Adrenal gland (tissue), 5 donors: ENCODE data around the gene SLC38A8.

Experiments
- POLR2A ChIP-seq, 2 donors: fragments of 450-650 bp; IDR thresholded peaks; one replicate each; pipeline ENCODE4 v1.6.1; 2017; ENCODE audit warnings: antibody characterized with exemption in 2 of 2, mild to moderate bottlenecking in 2 of 2, moderate library complexity in 1 of 2
- TF ChIP-seq, protein P1 (sequence below), 6 experiments: fragments of 450-650 bp in 4 of 6; fragments of 200-600 bp in 2 of 6; sonication (generic) in 1 of 6; IDR thresholded peaks; 1 replicate in 5 of 6; 2 replicates in 1 of 6; pipeline versions ENCODE4 v1.5.1 to v1.8.0; 2016 to 2021; ENCODE audit warnings: antibody characterized with exemption in 6 of 6, mild to moderate bottlenecking in 2 of 6, moderate library complexity in 1 of 6
- donor health status: DM: no; HTN: no; CAD: no.

DNA sequence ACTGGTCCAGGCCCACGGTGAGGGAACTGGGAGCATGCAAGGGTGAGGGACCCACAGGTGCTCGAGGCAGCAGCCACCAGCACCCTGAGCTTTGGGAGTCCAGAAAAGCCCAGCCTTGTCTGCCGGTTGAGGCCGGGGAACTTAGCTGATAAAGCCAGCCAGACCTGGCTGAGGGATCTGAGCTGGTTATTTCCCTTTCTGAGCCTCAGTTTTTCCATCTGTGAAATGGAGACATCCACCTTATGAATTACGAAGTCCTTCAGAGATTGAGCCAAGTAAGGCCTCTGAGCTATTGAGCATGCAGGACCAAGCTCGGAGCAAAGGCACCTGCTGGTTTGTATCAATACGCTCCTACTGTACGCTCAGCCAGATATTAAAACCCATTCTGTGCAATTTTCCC is 60.8 kb downstream of the SLC38A8 start:
- no peak for TF ChIP-seq POLR2A (IDR thresholded peaks at IDR 0.05)
- TF ChIP-seq, protein P1, sequence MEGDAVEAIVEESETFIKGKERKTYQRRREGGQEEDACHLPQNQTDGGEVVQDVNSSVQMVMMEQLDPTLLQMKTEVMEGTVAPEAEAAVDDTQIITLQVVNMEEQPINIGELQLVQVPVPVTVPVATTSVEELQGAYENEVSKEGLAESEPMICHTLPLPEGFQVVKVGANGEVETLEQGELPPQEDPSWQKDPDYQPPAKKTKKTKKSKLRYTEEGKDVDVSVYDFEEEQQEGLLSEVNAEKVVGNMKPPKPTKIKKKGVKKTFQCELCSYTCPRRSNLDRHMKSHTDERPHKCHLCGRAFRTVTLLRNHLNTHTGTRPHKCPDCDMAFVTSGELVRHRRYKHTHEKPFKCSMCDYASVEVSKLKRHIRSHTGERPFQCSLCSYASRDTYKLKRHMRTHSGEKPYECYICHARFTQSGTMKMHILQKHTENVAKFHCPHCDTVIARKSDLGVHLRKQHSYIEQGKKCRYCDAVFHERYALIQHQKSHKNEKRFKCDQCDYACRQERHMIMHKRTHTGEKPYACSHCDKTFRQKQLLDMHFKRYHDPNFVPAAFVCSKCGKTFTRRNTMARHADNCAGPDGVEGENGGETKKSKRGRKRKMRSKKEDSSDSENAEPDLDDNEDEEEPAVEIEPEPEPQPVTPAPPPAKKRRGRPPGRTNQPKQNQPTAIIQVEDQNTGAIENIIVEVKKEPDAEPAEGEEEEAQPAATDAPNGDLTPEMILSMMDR (IDR thresholded peaks at IDR 0.05) = no peak
